Gastrocnemius medialis (tissue), 4 donors: ENCODE measurements around the gene LYPD6B.

Experiments used
- CTCF ChIP-seq, 5 experiments: fragments of 450-650 bp in 3 of 5; fragments of 200-600 bp in 2 of 5; sonication (generic) in 2 of 5; IDR thresholded peaks in 4 of 5; conservative IDR thresholded peaks in 1 of 5; 1 replicate in 4 of 5; 2 replicates in 1 of 5; pipeline ENCODE4 v1.5.1; 2016 to 2019; ENCODE audit warnings: antibody characterized with exemption in 5 of 5, mild to moderate bottlenecking in 3 of 5, moderate library complexity in 3 of 5
- POLR2A ChIP-seq, 2 donors: fragments of 450-650 bp; IDR thresholded peaks; one replicate each; pipeline ENCODE4 v1.6.1; 2017; ENCODE audit warnings: antibody characterized with exemption in 2 of 2, mild to moderate bottlenecking in 2 of 2, moderate library complexity in 2 of 2

- TF ChIP-seq CTCF (IDR thresholded peaks at IDR 0.05 in 4 of 5, conservative IDR thresholded peaks at IDR 0.05 in 1 of 5) (no peak), POLR2A (IDR thresholded peaks at IDR 0.05) (no peak)
Measured at GRCh38 chr2:149033716-149034115, 4.8 kb upstream of the LYPD6B start.
